Stomach (tissue), 9 donors: Measurements from ENCODE around the gene OSBPL9. TPM values are rescaled to one million over a fixed set of nuclear protein-coding genes. Genes with fewer than 3 reads are reported as not detected.
A peak's percentile ranks its signal among the peaks of the same experiment; 100 is the strongest.

Experiments used
- DNase-seq, 2 donors: peaks; one replicate each; pipeline versions ENCODE4 v3.0.0 to v3.0.0-alpha.2; 2013 to 2019
- H3K27ac ChIP-seq, 5 donors: fragments of 200-600 bp in 4 of 5; sonication (generic) in 4 of 5; one replicate each; pipeline ENCODE4 v1.5.1; 2013 to 2019; ENCODE audit warnings: mild to moderate bottlenecking in 1 of 5, moderate library complexity in 1 of 5
- H3K27me3 ChIP-seq, 3 donors: fragments of 200-600 bp; sonication (generic); one replicate each; pipeline ENCODE4 v1.5.1; 2017 to 2019; ENCODE audit warnings: mixed run types in 1 of 3
- H3K36me3 ChIP-seq, 4 donors: fragments of 200-600 bp; sonication (generic); 1 replicate in 3 of 4; 2 replicates in 1 of 4; pipeline ENCODE4 v1.5.1; 2016 to 2019
- H3K4me1 ChIP-seq, 4 donors: fragments of 200-600 bp; sonication (generic); one replicate each; pipeline ENCODE4 v1.5.1; 2016 to 2019
- H3K4me3 ChIP-seq, 4 donors: fragments of 200-600 bp; sonication (generic) in 3 of 4; one replicate each; pipeline ENCODE4 v1.5.1; 2016 to 2019; ENCODE audit warnings: mild to moderate bottlenecking in 1 of 4
- H3K9me3 ChIP-seq, 4 donors: fragments of 200-600 bp; sonication (generic); one replicate each; pipeline ENCODE4 v1.5.1; 2016 to 2019
- EP300 ChIP-seq: sonication (generic); formaldehyde crosslinking; IDR thresholded peaks from one replicate; pipeline ENCODE4 v1.6.1; 2017; ENCODE audit warnings: antibody characterized with exemption
- POLR2A ChIP-seq, 4 donors: fragments of 450-650 bp; IDR thresholded peaks; one replicate each; pipeline ENCODE4 v1.6.1; 2016; ENCODE audit warnings: antibody characterized with exemption in 4 of 4, control low read depth in 2 of 4, mild to moderate bottlenecking in 1 of 4, moderate library complexity in 1 of 4
- POLR2AphosphoS5 ChIP-seq, 3 donors: sonication (generic); formaldehyde crosslinking; IDR thresholded peaks; one replicate each; pipeline ENCODE4 v1.6.1; 2016; ENCODE audit warnings: antibody characterized with exemption in 3 of 3
- WGBS, 5 donors: extraction: QIAGEN DNeasy Blood & Tissue Kit in 3 of 5; methylation state at CpG; one replicate each; pipeline versions ENCODE4 v1.1.5 to v1.1.7; 2013 to 2018; 5-methylcytosine and 5-hydroxymethylcytosine counted together
- intact Hi-C: fragments of 100-400 bp; cut with DNase I; formaldehyde crosslinking; loops from one replicate; pipeline ENCODE4 v1.15.1; 2023; ENCODE audit warnings: low total_unique reads
- polyA plus RNA-seq, 3 donors: library from polyadenylated mRNA; stranded (reverse); fragments of 200-250 nt; gene quantifications; one replicate each; pipeline ENCODE4 v1.2.3, GENCODE V29; 2013
- total RNA-seq, 5 donors: library from RNA; depleted of rRNA; stranded (reverse); fragments of >200 nt; gene quantifications; one replicate each; pipeline versions ENCODE4 v1.1.0 to v1.2.3, GENCODE V29; 2014 to 2016
- TF ChIP-seq, protein P1 (sequence below), 7 experiments: fragments of 450-650 bp in 4 of 7; fragments of 200-600 bp in 3 of 7; sonication (generic) in 3 of 7; IDR thresholded peaks; one replicate each; pipeline ENCODE4 v1.5.1; 2016 to 2019; ENCODE audit warnings: antibody characterized with exemption in 7 of 7, control low read depth in 2 of 7, mild to moderate bottlenecking in 1 of 7
- donor health status: healthy with polysubstance abuse.
- donor health status: Bipolar disorder and iron deficiency.
- donor health status: healthy.

The OSBPL9 gene
- total and polyA plus RNA-seq, 8 donors = 29.8 to 461 (median 109) TPM

DNA sequence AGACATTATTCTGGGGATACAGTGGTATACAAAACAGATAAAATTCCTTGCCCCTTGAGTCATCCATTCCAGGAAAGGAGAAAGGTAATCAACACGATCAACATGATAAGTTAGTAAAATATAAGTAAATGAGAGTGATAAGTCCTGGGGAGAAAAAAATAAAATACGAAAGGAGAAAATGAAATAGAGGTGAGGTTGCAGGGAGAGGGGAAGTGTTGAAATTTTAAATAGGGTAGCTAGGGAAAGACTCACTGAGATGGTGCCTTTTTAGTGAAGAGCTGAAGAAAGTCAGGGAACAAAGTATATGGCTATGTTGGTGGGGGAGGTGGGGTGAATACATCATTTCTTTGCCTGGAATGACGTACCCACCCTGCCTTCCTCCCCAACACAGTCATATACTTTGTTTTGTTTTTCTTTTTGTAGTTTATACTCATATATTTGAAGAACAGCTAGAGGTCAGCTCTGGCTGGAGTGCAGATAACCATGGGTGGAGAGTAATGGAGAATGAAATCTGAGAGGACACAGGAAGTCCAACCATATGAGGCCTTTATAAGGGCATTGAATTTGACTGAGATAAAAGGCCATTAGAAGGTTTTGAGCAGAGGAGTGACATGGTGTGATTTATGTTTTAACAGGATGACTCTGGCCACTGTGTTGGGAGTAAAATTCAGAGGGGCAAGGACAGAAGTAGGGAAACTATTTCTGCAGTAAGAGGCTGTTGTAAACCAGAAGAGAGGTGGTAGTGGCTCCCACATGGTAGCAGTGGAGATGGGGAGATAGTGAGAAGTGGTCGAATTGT lies 54.8 kb downstream of the OSBPL9 start:
- TF ChIP-seq EP300 (no peak), POLR2AphosphoS5 (IDR thresholded peaks at IDR 0.05) (no peak), POLR2A (IDR thresholded peaks at IDR 0.05) (no peak)
- TF ChIP-seq, protein P1, sequence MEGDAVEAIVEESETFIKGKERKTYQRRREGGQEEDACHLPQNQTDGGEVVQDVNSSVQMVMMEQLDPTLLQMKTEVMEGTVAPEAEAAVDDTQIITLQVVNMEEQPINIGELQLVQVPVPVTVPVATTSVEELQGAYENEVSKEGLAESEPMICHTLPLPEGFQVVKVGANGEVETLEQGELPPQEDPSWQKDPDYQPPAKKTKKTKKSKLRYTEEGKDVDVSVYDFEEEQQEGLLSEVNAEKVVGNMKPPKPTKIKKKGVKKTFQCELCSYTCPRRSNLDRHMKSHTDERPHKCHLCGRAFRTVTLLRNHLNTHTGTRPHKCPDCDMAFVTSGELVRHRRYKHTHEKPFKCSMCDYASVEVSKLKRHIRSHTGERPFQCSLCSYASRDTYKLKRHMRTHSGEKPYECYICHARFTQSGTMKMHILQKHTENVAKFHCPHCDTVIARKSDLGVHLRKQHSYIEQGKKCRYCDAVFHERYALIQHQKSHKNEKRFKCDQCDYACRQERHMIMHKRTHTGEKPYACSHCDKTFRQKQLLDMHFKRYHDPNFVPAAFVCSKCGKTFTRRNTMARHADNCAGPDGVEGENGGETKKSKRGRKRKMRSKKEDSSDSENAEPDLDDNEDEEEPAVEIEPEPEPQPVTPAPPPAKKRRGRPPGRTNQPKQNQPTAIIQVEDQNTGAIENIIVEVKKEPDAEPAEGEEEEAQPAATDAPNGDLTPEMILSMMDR (IDR thresholded peaks at IDR 0.05) = no peak
- Histone ChIP-seq H3K9me3 (no peaks in the 10 kb centered on the region), H3K27ac (no peak overlapping the region), H3K36me3 (no peaks in the 10 kb centered on the region), H3K4me1 (peaks cover 0 to 49% (median 30%) of the 10 kb centered on the region in 4 donors), H3K4me3 (no peak overlapping the region), H3K27me3 (no peaks in the 10 kb centered on the region)
- DNase-seq = peak in 1 of 2 donors; percentile 15
- intact Hi-C loops = no loop called here
- 48 to 70% (median 67%) methylated on average over 4 of the region's 4 CpGs for WGBS, 5 donors

DNA sequence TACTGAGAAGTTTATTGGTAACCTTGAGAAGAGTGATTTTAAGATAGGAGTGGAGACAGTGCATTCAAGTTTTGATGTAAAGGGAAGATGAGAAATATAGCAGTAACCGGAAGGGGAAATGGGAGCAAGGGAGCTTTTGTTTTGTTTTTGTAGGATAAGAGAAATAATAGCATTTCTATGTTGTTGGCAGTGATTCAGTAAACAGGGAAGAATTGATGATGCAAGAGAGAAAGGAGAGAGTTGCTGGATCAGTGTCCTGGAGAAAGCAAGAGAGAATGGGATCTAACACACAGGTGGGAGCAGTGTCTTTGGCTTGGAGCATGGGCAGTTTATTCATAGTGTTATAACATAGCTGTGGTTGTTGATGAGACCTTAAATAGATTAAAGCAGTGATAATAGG lies 56.4 kb downstream of the OSBPL9 start:
- Histone ChIP-seq H3K9me3 (no peaks in the 10 kb centered on the region), H3K27ac (no peak overlapping the region), H3K27me3 (no peaks in the 10 kb centered on the region), H3K4me1 (peaks cover 0 to 39% (median 25%) of the 10 kb centered on the region in 4 donors), H3K36me3 (no peaks in the 10 kb centered on the region), H3K4me3 (no peak overlapping the region)
- TF ChIP-seq, protein P1 (IDR thresholded peaks at IDR 0.05) = no peak
- no peak for TF ChIP-seq POLR2AphosphoS5 (IDR thresholded peaks at IDR 0.05)
- TF ChIP-seq EP300 = no peak
- no peak for TF ChIP-seq POLR2A (IDR thresholded peaks at IDR 0.05)
- 91 to 97% (median 94%) methylated on average over 1 of the region's 1 CpG for WGBS, 5 donors
- no peak for DNase-seq
- intact Hi-C loops = no loop called here

GRCh38 chr1:51675177-51675780 lies 58.4 kb downstream of the OSBPL9 start:
- TF ChIP-seq POLR2AphosphoS5 (IDR thresholded peaks at IDR 0.05) (no peak), EP300 (no peak), POLR2A (IDR thresholded peaks at IDR 0.05) (no peak)
- TF ChIP-seq, protein P1 (IDR thresholded peaks at IDR 0.05) = no peak
- Histone ChIP-seq H3K36me3 (no peaks in the 10 kb centered on the region), H3K4me3 (no peak overlapping the region), H3K27me3 (no peaks in the 10 kb centered on the region), H3K27ac (no peak overlapping the region), H3K4me1 (peaks cover 0 to 23% (median 9%) of the 10 kb centered on the region in 4 donors), H3K9me3 (no peaks in the 10 kb centered on the region)
- DNase-seq = no peak
- 95 to 98% (median 97%) methylated on average over 2 of the region's 2 CpGs for WGBS, 5 donors
- intact Hi-C loops = no loop called here

DNA sequence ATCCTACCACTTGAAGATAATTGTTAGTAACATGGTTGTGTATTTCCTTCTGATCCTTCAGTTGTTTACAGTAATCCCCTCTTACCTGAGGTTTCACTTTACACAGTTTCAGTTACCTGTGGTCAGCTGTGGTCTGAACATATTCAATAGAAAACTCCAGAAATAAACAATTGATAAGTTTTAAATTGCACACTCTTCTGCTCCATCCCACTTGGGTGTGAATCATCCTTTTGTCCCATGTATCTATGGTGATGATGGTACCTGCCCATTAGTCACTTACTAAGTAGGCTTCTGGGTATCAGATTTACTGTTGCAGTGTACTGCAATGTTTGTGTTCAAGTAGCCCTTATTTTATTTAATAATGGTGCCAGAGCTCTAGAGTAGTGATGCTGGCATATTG lies 62.5 kb downstream of the OSBPL9 start:
- intact Hi-C loops = no loop called here
- Histone ChIP-seq H3K4me3 (no peak overlapping the region), H3K9me3 (no peaks in the 10 kb centered on the region), H3K27ac (no peak overlapping the region), H3K27me3 (no peaks in the 10 kb centered on the region), H3K4me1 (peaks cover 0 to 8% (median 0%) of the 10 kb centered on the region in 4 donors), H3K36me3 (no peaks in the 10 kb centered on the region)
- TF ChIP-seq POLR2AphosphoS5 (IDR thresholded peaks at IDR 0.05) (no peak), EP300 (no peak), POLR2A (IDR thresholded peaks at IDR 0.05) (no peak)
- TF ChIP-seq, protein P1 (IDR thresholded peaks at IDR 0.05) = no peak
- no peak for DNase-seq
